ENCODE measurements around the gene FSIP1. TPM values are rescaled to one million over a fixed set of nuclear protein-coding genes. Genes with fewer than 3 reads are reported as not detected.

The FSIP1 gene
- total RNA-seq, 1 donor from 2014 or later: 2.5 TPM

- Histone ChIP-seq H3K27ac (no peak overlapping the region), H3K27me3 (no peaks in the 10 kb centered on the region), H4K20me1 (ENCODE audit: low read depth) (no peaks in the 10 kb centered on the region), H3K4me1 (no peaks in the 10 kb centered on the region), H3F3A (ENCODE audit: low read depth) (no peaks in the 10 kb centered on the region), H3K4me2 (no peak overlapping the region), H3K36me3 (no peaks in the 10 kb centered on the region), H2AFZ (replicated peaks) (no peak overlapping the region), H3K9ac (no peak overlapping the region), H3K9me3 (ENCODE audit: low read depth) (no peaks in the 10 kb centered on the region), H3K79me2 (ENCODE audit: low read depth) (no peaks in the 10 kb centered on the region), H3K4me3 (no peak overlapping the region)
- TF ChIP-seq CTCF (IDR thresholded peaks at IDR 0.05) (no peak), EZH2phosphoT487 (IDR thresholded peaks at IDR 0.05) (no peak)
- no peak for DNase-seq (ENCODE audit: low spot score)
- no peak overlapping the region for H3K27ac Mint-ChIP-seq
- H3K4me3 Mint-ChIP-seq: no peak overlapping the region
- peaks cover 4% of the 10 kb centered on the region for H3K27me3 Mint-ChIP-seq (ENCODE audit: insufficient read depth, low read depth)
- H3K4me1 Mint-ChIP-seq: peaks cover 2% of the 10 kb centered on the region
- H3K36me3 Mint-ChIP-seq: peaks cover 14% of the 10 kb centered on the region
- peaks cover 24% of the 10 kb centered on the region for H3K9me3 Mint-ChIP-seq
These were observed 34.4 kb downstream of the FSIP1 start for GRCh38 chr15:39748276-39748675.

- no peaks in the 10 kb centered on the region for H3K27me3 ChIP-seq
- H3K4me3 ChIP-seq: no peak overlapping the region
- H3K36me3 ChIP-seq: no peaks in the 10 kb centered on the region
- peaks cover 4% of the 10 kb centered on the region for H3K27me3 Mint-ChIP-seq (ENCODE audit: insufficient read depth, low read depth)
- peaks cover 22% of the 10 kb centered on the region for H3K9me3 Mint-ChIP-seq
- no peak for TF ChIP-seq EZH2 (IDR thresholded peaks at IDR 0.05)
- no peak for TF ChIP-seq CTCF (IDR thresholded peaks at IDR 0.05)
- TF ChIP-seq EZH2phosphoT487 (IDR thresholded peaks at IDR 0.05): no peak
- H3K27ac Mint-ChIP-seq: no peak overlapping the region
- no peaks in the 10 kb centered on the region for H3F3A ChIP-seq (ENCODE audit: low read depth)
- peaks cover 12% of the 10 kb centered on the region for H3K36me3 Mint-ChIP-seq
- H3K9ac ChIP-seq: no peak overlapping the region
- H4K20me1 ChIP-seq (ENCODE audit: low read depth): no peaks in the 10 kb centered on the region
- H3K4me1 ChIP-seq: no peaks in the 10 kb centered on the region
- no peak overlapping the region for H3K4me3 Mint-ChIP-seq
- H3K4me2 ChIP-seq: no peak overlapping the region
- no peaks in the 10 kb centered on the region for H3K79me2 ChIP-seq (ENCODE audit: low read depth)
- no peaks in the 10 kb centered on the region for H3K9me3 ChIP-seq (ENCODE audit: low read depth)
- no peak for DNase-seq (ENCODE audit: low spot score)
- H2AFZ ChIP-seq (replicated peaks): no peak overlapping the region
- no peak overlapping the region for H3K27ac ChIP-seq
- H3K4me1 Mint-ChIP-seq: peaks cover 2% of the 10 kb centered on the region
These were observed 35.3 kb downstream of the FSIP1 start for GRCh38 chr15:39747326-39747725.

GRCh38 chr15:39746714-39747276 is 35.8 kb downstream of the FSIP1 start:
- H3K9ac ChIP-seq: no peak overlapping the region
- no peaks in the 10 kb centered on the region for H3K79me2 ChIP-seq (ENCODE audit: low read depth)
- no peak overlapping the region for H2AFZ ChIP-seq (replicated peaks)
- no peaks in the 10 kb centered on the region for H3K36me3 ChIP-seq
- peaks cover 4% of the 10 kb centered on the region for H3K27me3 Mint-ChIP-seq (ENCODE audit: insufficient read depth, low read depth)
- H3K27ac Mint-ChIP-seq: no peak overlapping the region
- H3K4me3 Mint-ChIP-seq: no peak overlapping the region
- H4K20me1 ChIP-seq (ENCODE audit: low read depth): no peaks in the 10 kb centered on the region
- H3K4me1 ChIP-seq: no peaks in the 10 kb centered on the region
- no peak overlapping the region for H3K27ac ChIP-seq
- H3K4me1 Mint-ChIP-seq: peaks cover 2% of the 10 kb centered on the region
- no peaks in the 10 kb centered on the region for H3F3A ChIP-seq (ENCODE audit: low read depth)
- H3K27me3 ChIP-seq: no peaks in the 10 kb centered on the region
- no peak overlapping the region for H3K4me3 ChIP-seq
- peaks cover 22% of the 10 kb centered on the region for H3K9me3 Mint-ChIP-seq
- no peaks in the 10 kb centered on the region for H3K9me3 ChIP-seq (ENCODE audit: low read depth)
- no peak overlapping the region for H3K4me2 ChIP-seq
- TF ChIP-seq EZH2phosphoT487 (IDR thresholded peaks at IDR 0.05) (no peak), CTCF (IDR thresholded peaks at IDR 0.05) (no peak), EZH2 (IDR thresholded peaks at IDR 0.05) (no peak)
- peaks cover 12% of the 10 kb centered on the region for H3K36me3 Mint-ChIP-seq
- no peak for DNase-seq (ENCODE audit: low spot score)

Measured in neural progenitor cell (in vitro differentiated cells).